HG03520 (cell line): Measurements from ENCODE around the gene VSIG2.

Experiments
- ATAC-seq: cut with Tn5 transposase; IDR thresholded peaks from one replicate; pipeline ENCODE4 v1.9.1; 2021; ENCODE audit warnings: mild to moderate bottlenecking, moderate library complexity; ENCODE audit not compliant: unreplicated experiment

VSIG2 gene

DNA sequence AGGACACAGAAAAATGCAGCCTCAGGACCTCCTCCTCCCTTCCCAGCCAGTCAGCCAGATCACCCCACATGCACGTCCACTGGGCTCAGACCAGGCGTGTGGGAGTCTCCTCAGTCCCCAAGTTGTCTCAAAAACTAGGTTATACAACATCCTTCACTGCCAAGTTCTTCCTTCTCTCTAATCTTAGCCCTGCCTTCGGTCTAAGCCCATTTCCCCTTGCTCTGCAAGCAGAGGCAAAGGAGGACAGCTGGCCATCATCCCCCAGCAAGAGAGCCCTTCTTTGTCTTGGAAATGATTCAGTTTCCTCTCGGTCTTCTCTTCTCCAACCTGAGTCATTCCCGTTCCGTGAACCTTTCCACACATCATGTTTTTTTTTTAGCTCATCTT, 26.3 kb downstream of the VSIG2 start:
- no peak for ATAC-seq

DNA sequence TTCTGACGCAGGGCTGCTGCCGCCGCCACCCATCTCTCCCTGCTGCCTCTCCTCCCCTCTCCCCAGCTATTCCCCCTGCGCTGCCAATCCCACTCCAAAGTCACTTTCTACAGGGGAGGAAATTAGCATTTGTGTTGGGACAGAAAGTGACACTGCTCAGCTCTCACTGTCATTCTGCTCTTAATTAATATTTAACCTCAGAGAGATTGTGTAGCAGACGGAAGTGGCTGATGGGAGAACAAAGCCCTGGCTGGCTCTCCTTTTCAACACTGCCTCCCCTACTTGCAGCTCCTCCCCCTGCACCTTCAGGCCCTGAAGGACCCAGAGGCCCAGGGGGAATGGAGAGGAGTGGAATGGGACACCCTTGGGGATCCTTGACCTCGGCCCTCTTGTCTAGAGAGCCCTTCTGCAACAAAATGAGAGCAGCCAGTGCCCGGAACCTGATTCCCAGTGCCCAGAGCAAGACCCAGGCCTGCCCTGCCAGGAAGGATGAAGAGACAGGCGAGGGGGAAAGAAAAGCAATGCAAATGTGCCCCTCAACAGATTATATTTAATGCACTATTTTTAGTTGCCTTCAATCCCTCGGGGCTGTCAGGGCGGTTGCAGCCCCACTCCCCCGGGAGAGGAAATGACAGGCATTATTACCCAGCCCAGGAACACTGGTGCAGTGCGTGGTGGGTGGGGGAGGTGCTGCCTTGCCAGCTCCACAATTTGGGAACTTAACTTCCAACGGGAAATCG, 26.9 kb downstream of the VSIG2 start:
- ATAC-seq, result peak; percentile 90

DNA sequence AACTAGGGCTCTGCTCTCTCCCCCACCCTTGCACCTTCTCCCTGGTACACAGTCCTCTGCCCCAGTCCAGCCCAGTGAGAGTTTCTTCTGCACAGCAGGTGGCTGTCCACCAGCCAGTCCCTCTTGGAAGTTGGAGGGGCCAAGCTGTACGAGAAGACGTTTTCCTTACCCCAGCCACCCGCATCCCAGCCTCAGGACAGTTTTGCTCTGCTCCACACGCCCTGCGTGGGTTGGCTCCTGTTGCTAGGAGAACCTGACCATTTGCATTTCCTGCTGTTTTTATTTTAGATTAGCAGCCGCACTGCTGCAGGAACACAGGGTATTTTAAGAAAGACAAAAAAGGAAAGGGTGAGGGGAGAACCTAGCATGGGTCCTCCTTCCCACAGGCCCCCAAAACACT, 29.9 kb downstream of the VSIG2 start:
- no peak for ATAC-seq

DNA sequence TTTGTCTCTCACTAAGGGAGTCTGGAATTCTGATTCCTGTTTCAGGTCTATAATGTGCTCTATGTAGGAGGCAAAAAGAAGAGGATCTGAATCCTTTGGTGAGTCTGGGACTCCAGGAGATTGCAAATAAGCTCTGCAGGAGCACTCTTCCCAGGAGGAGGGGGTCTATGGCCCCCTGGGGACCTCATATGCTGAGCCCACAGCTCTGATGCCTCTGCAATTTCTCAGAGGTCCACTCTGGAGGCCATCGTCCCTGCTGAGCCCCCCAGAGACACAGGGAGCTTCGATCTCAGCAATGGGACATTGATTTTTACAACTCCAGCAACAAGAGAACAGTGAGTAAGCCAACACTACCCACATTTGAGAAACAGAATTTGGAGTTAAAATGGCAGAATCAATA, 32.5 kb downstream of the VSIG2 start:
- no peak for ATAC-seq

DNA sequence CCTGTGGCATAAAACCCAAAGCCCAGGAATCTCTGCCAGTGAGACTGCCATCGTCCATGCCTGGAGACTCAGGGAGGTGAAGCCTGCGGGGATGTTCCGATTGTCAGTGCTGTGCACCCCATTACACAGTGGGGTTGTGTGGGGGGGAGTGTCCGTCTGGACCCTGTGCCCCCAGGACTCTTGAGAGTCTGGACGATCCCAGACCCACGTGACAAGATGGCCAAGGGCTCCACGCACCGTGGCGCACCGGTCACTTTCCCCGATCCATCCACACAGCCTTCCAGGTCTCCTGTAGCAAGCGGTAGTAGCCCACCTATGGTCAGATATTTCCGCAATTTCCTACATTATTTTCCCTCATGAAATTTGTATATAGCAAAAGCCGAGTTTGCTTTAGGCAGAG, 33.3 kb downstream of the VSIG2 start:
- ATAC-seq, result no peak

DNA sequence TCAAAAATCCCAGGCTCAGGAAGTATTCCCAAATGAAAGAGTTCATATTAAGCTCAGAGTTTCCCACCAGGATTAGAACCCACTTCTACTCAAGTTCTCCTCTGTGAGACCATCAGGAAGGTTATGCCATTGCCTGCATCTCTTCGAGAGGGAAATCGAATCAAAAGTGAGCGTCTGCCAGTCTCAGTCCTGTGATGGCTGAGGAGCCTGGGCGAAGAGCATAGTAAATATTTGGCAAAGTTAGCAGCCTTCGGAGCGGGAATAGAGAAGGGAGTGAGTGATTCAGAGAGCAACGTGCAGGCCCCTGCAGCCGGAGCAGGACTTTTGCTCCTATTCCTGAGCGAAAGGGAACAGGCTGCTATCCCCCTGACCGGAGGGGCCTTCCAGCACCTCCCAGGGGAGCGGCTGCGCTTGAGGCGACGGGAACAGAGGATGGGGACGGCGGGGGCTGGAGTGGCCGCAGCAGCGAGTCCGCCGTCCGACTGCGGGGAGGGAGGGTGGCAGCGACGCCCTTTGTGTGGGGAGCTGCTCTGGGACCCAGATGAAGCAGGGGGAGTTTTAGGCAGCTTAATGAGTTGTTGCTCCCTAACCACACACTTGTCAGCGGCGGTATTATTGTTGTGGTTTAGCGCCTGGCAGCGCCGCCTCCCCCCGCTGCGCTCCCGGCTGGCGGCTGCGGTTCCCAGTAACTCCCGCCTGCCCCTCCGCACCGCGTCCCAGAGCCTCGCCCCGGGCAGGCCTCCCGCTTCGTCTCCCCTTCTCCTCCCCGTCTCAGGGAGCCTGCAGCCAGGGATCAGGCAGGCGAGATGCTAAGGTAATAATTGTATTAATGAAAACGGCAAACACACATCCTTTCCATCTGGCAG, 34.0 kb downstream of the VSIG2 start:
- ATAC-seq, result no peak

DNA sequence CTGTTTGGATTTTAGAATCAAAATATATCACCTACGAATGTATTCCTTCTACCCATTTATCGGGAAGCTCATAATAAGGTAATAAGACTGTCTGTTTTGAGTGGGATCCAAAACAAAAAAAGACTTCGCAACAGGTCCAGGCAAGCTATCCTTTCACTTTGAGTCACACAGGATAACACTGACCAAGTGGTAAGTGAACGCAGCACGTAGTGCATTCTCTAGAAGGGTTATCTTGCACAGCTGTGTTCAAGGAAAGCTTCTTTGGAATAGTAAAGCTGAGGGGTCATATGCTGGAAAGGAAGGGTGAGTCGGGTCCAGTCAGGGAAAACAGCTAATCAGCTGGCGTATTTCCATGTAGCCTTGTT, 34.7 kb downstream of the VSIG2 start:
- no peak for ATAC-seq

DNA sequence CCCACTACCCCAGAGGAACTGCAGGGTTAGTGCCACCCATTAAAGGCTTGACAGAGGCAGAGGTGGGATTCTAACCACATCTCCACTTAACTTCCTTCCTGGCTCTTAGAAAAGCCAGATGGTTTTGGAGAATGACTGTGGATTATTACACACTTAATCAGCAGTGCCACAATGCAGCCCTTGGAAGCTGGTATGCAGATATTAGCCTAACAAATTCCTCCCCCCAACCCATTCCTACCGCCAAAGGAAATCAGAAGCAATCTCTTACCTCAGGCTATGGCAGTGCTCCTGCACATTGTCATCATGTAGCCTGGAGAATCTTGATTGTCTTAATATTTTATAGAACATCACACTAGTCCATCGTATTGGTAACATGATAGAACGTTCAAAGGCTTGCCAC, 35.5 kb downstream of the VSIG2 start:
- no peak for ATAC-seq

DNA sequence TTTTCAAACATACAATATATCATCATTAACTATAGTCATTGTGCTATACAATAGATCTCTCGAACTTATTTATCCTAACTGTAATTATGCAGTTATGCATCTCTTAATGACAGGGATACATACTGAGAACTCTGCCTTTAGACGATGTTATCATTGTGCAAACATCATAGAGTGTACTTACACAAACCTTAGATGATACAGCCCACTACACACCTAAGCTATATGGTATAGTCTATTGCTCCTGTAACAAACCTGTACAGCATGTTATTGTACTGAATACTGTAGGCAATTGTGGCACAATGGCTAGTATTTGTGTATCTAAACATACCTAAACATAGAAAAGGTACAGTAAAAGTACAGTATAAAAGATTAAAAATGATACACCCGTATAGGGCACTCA, 39.7 kb downstream of the VSIG2 start:
- no peak for ATAC-seq

DNA sequence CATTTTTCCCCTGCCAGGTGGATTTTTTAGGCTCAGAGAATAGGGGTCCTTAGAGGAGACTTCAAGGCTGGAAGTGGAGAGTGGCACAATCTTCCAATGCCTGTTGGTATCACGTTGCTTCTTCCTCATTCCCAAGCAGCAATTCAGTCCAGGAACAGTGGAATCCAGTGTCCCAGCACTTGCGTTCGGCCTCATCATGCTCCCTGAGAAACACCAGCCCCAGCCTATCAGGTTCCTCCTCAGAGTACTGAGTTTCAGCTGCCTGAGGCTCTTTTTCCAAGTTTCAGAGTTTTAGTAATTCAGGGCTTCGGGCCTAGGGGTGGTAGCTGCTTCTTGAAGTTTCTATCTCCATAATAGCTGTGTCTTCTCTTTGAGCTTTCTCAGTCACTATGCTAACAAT, 44.2 kb downstream of the VSIG2 start:
- ATAC-seq, result no peak

DNA sequence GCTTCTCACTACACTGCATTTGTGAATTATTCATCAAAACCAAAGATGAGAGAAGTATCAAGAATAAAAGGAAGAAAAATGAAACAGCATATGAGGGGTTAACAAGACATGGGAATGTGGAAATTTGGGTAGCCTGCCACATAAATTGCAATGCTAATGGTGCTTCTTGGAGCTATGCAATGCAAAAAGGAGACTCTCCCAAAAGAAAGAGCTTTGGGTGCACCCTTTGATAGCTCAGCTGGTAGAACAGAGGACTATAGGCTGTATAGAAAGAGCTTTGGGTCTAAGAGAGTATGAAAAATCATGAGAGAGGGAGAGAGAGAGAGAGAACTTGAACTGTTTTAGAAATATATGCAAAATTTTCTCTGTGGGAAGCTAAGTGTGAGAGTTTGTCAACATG, 52.0 kb downstream of the VSIG2 start:
- no peak for ATAC-seq

DNA sequence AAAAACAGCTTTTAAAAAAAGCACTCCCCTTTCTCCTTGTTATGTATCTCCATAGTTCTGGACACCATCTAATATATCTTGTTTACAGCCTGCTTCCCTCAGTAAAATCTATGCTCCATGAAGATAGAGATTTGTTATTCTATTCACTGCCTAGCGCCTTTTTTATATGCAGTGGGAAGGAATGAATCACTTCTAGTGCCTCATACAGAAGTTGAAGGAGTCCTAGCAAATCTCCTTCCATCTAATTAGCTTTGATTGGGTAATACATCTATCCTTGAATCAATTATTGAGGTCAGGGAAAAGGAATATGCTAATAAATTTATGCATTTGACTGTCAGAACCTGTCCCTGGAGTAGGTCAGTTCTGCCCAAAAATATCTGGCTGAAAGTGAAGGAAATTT, 52.5 kb downstream of the VSIG2 start:
- ATAC-seq, result no peak
